Stimulated activated naive CD8-positive, alpha-beta T cell treated with anti-CD3 and anti-CD28 coated beads, Interleukin-15, amount 100 ng/mL, for 72 hours (primary cell): ENCODE measurements around the gene CASP9.
"Not testable (repeated sequence)": the region's sequence is repeated elsewhere in the genome, so short reads cannot be mapped to it uniquely, and the experiment has no call there.

Experiments used
- ATAC-seq: fragments of 150-1000 bp; cut with Tn5 transposase; 2 replicates; pipeline ENCODE4 v1.10.0; 2021; ENCODE audit warnings: mild to moderate bottlenecking, moderate library complexity
- DNase-seq, 2 donors: peaks; one replicate each; pipeline ENCODE4 v3.0.0; 2021 to 2022
- H3K27ac Mint-ChIP-seq, 2 donors: one replicate each; pipeline ENCODE4 v1.8.0; 2022; ENCODE audit warnings: mild to moderate bottlenecking in 2 of 2, mixed read lengths in 2 of 2, moderate library complexity in 2 of 2
- H3K27me3 Mint-ChIP-seq: one replicate; pipeline ENCODE4 v1.8.0; 2022; ENCODE audit warnings: mixed read lengths
- H3K4me1 Mint-ChIP-seq: one replicate; pipeline ENCODE4 v1.8.0; 2022; ENCODE audit warnings: mild to moderate bottlenecking, mixed read lengths
- H3K4me3 Mint-ChIP-seq, 2 donors: one replicate each; pipeline ENCODE4 v1.8.0; 2022; ENCODE audit warnings: mild to moderate bottlenecking in 2 of 2, mixed read lengths in 2 of 2, moderate library complexity in 1 of 2
- H3K9me3 Mint-ChIP-seq, 2 donors: one replicate each; pipeline ENCODE4 v1.8.0; 2022; ENCODE audit warnings: mixed read lengths in 2 of 2

The CASP9 gene

GRCh38 chr1:15469821-15470448, 54.1 kb downstream of the CASP9 start:
- not testable (repeated sequence) for H3K9me3 Mint-ChIP-seq, ATAC-seq, H3K27me3 Mint-ChIP-seq, H3K27ac Mint-ChIP-seq, H3K4me1 Mint-ChIP-seq, DNase-seq, H3K4me3 Mint-ChIP-seq

- H3K9me3 Mint-ChIP-seq: no peaks in the 10 kb centered on the region
- H3K27ac Mint-ChIP-seq: no peak overlapping the region
- H3K27me3 Mint-ChIP-seq: peaks cover 7% of the 10 kb centered on the region
- no peaks in the 10 kb centered on the region for H3K4me1 Mint-ChIP-seq
- H3K4me3 Mint-ChIP-seq: no peak overlapping the region
- DNase-seq (no peak), ATAC-seq (no peak)
These were observed 54.7 kb downstream of the CASP9 start for GRCh38 chr1:15469361-15469760.

GRCh38 chr1:15468145-15468544, 55.9 kb downstream of the CASP9 start:
- H3K4me1 Mint-ChIP-seq: no peaks in the 10 kb centered on the region
- H3K27me3 Mint-ChIP-seq: peaks cover 7% of the 10 kb centered on the region
- H3K4me3 Mint-ChIP-seq: no peak overlapping the region
- no peak overlapping the region for H3K27ac Mint-ChIP-seq
- DNase-seq: no peak
- no peak for ATAC-seq
- no peaks in the 10 kb centered on the region for H3K9me3 Mint-ChIP-seq

- not testable (repeated sequence) for H3K4me1 Mint-ChIP-seq, ATAC-seq, H3K9me3 Mint-ChIP-seq, H3K4me3 Mint-ChIP-seq, H3K27ac Mint-ChIP-seq, H3K27me3 Mint-ChIP-seq, DNase-seq
These were observed 56.9 kb downstream of the CASP9 start for GRCh38 chr1:15466955-15467625.

GRCh38 chr1:15465674-15466073, 58.3 kb downstream of the CASP9 start:
- peaks cover 7% of the 10 kb centered on the region for H3K27me3 Mint-ChIP-seq
- no peaks in the 10 kb centered on the region for H3K9me3 Mint-ChIP-seq
- H3K4me1 Mint-ChIP-seq: no peaks in the 10 kb centered on the region
- no peak for DNase-seq
- H3K27ac Mint-ChIP-seq: no peak overlapping the region
- H3K4me3 Mint-ChIP-seq: no peak overlapping the region
- ATAC-seq: no peak

- H3K27ac Mint-ChIP-seq, H3K27me3 Mint-ChIP-seq, ATAC-seq, DNase-seq, H3K4me1 Mint-ChIP-seq, H3K9me3 Mint-ChIP-seq, H3K4me3 Mint-ChIP-seq: not testable (repeated sequence)
These were observed 60.1 kb downstream of the CASP9 start for GRCh38 chr1:15463926-15464322.

GRCh38 chr1:15463064-15463800, 60.8 kb downstream of the CASP9 start:
- not testable (repeated sequence) for ATAC-seq, H3K27ac Mint-ChIP-seq

GRCh38 chr1:15460708-15461095, 63.3 kb downstream of the CASP9 start:
- Mint-ChIP-seq H3K9me3 (no peaks in the 10 kb centered on the region), H3K27me3 (peaks cover 7% of the 10 kb centered on the region), H3K4me3 (no peak overlapping the region)

More at GRCh38 chr1:15463064-15463800, 60.8 kb downstream of the CASP9 start:
- not testable (repeated sequence) for H3K27me3 Mint-ChIP-seq, H3K9me3 Mint-ChIP-seq, H3K4me3 Mint-ChIP-seq, DNase-seq, H3K4me1 Mint-ChIP-seq

GRCh38 chr1:15459771-15460707, 64.0 kb downstream of the CASP9 start:
- Mint-ChIP-seq H3K4me3 (no peak overlapping the region), H3K9me3 (no peaks in the 10 kb centered on the region), H3K27me3 (peaks cover 7% of the 10 kb centered on the region), H3K27ac (no peak overlapping the region), H3K4me1 (no peaks in the 10 kb centered on the region)
- ATAC-seq (no peak), DNase-seq (no peak)

More at GRCh38 chr1:15460708-15461095, 63.3 kb downstream of the CASP9 start:
- no peak for DNase-seq
- Mint-ChIP-seq H3K4me1 (no peaks in the 10 kb centered on the region), H3K27ac (no peak overlapping the region)
- no peak for ATAC-seq

- H3K27me3 Mint-ChIP-seq, H3K9me3 Mint-ChIP-seq, H3K4me3 Mint-ChIP-seq, DNase-seq, H3K27ac Mint-ChIP-seq, ATAC-seq, H3K4me1 Mint-ChIP-seq: not testable (repeated sequence)
These were observed 65.6 kb downstream of the CASP9 start for GRCh38 chr1:15458388-15458787.

GRCh38 chr1:15457585-15457984, 66.4 kb downstream of the CASP9 start:
- H3K27ac Mint-ChIP-seq: no peak overlapping the region
- peaks cover 7% of the 10 kb centered on the region for H3K27me3 Mint-ChIP-seq
- H3K9me3 Mint-ChIP-seq: no peaks in the 10 kb centered on the region
- H3K4me1 Mint-ChIP-seq: no peaks in the 10 kb centered on the region
- no peak for ATAC-seq
- no peak for DNase-seq
- no peak overlapping the region for H3K4me3 Mint-ChIP-seq

GRCh38 chr1:15456313-15456954, 67.6 kb downstream of the CASP9 start, which contains the start of gene CELA2A:
Gene CELA2A, plus strand, starts transcription at chr1:15456732. Its CDS starts 22 bp downstream, at chr1:15456754.
- no peaks in the 10 kb centered on the region for H3K4me1 Mint-ChIP-seq
- H3K27me3 Mint-ChIP-seq: peaks cover 7% of the 10 kb centered on the region
- no peak within 1 kb of the TSS for H3K27ac Mint-ChIP-seq
- ATAC-seq (no peak), DNase-seq (no peak)
- H3K4me3 Mint-ChIP-seq: no peak within 1 kb of the TSS
- H3K9me3 Mint-ChIP-seq: no peaks in the 10 kb centered on the region

GRCh38 chr1:15455522-15455921, 68.5 kb downstream of the CASP9 start:
- H3K9me3 Mint-ChIP-seq: no peaks in the 10 kb centered on the region
- H3K4me1 Mint-ChIP-seq: no peaks in the 10 kb centered on the region
- H3K27ac Mint-ChIP-seq: no peak overlapping the region
- DNase-seq (no peak), ATAC-seq (no peak)
- peaks cover 6% of the 10 kb centered on the region for H3K27me3 Mint-ChIP-seq
- no peak overlapping the region for H3K4me3 Mint-ChIP-seq

- Mint-ChIP-seq H3K9me3 (no peaks in the 10 kb centered on the region), H3K27ac (no peak overlapping the region), H3K4me3 (no peak overlapping the region), H3K4me1 (no peaks in the 10 kb centered on the region), H3K27me3 (no peaks in the 10 kb centered on the region)
- DNase-seq (no peak), ATAC-seq (no peak)
These were observed 69.8 kb downstream of the CASP9 start for GRCh38 chr1:15454256-15454655.

GRCh38 chr1:15453734-15454133, 70.3 kb downstream of the CASP9 start:
- Mint-ChIP-seq H3K4me3 (no peak overlapping the region), H3K27me3 (no peaks in the 10 kb centered on the region), H3K27ac (no peak overlapping the region), H3K9me3 (no peaks in the 10 kb centered on the region), H3K4me1 (no peaks in the 10 kb centered on the region)
- ATAC-seq (no peak), DNase-seq (no peak)
